ENCODE measurements around the gene MDFI.

MDFI gene

GRCh38 chr6:41688256-41688965, 50.1 kb downstream of the MDFI start:
- DNase-seq (ENCODE audit: low spot score) = no peak

GRCh38 chr6:41689171-41690008, 51.1 kb downstream of the MDFI start:
- DNase-seq (ENCODE audit: low spot score) = no peak

GRCh38 chr6:41690541-41691330, 52.5 kb downstream of the MDFI start:
- no peak for DNase-seq (ENCODE audit: low spot score)

GRCh38 chr6:41691426-41692079, 53.3 kb downstream of the MDFI start:
- no peak for DNase-seq (ENCODE audit: low spot score)

GRCh38 chr6:41692080-41692675, 53.9 kb downstream of the MDFI start:
- no peak for DNase-seq (ENCODE audit: low spot score)

GRCh38 chr6:41692730-41693129, 54.5 kb downstream of the MDFI start:
- no peak for DNase-seq (ENCODE audit: low spot score)

GRCh38 chr6:41693281-41694240, 55.3 kb downstream of the MDFI start:
- no peak for DNase-seq (ENCODE audit: low spot score)

- no peak for DNase-seq (ENCODE audit: low spot score)
These were observed 56.7 kb downstream of the MDFI start for GRCh38 chr6:41694815-41695526.

GRCh38 chr6:41695825-41696224, 57.6 kb downstream of the MDFI start:
- DNase-seq (ENCODE audit: low spot score) = no peak

- no peak for DNase-seq (ENCODE audit: low spot score)
These were observed 58.5 kb downstream of the MDFI start for GRCh38 chr6:41696788-41697187.

- no peak for DNase-seq (ENCODE audit: low spot score)
These were observed 59.9 kb downstream of the MDFI start for GRCh38 chr6:41697861-41698781.

- DNase-seq (ENCODE audit: low spot score) = no peak
These were observed 60.8 kb downstream of the MDFI start for GRCh38 chr6:41699063-41699462.

- no peak for DNase-seq (ENCODE audit: low spot score)
These were observed 62.4 kb downstream of the MDFI start for GRCh38 chr6:41700463-41701347.

- DNase-seq (ENCODE audit: low spot score) = no peak
These were observed 63.9 kb downstream of the MDFI start for GRCh38 chr6:41702089-41702745.

GRCh38 chr6:41702771-41703494, 64.7 kb downstream of the MDFI start:
- no peak for DNase-seq (ENCODE audit: low spot score)

Measured in RKO (cell line).